LNCaP clone FGC (cell line): Measurements from ENCODE around the gene ZSWIM8.
"Not testable (repeated sequence)": the region's sequence is repeated elsewhere in the genome, so short reads cannot be mapped to it uniquely, and the experiment has no call there.

ENCODE experiments used
- DNase-seq: peaks from one replicate; pipeline ENCODE4 v3.0.0-alpha.2; 2011; ENCODE audit warnings: low read depth
- H3K4me3 ChIP-seq: 2 replicates; pipeline ENCODE4 v1.5.1; 2011; ENCODE audit warnings: mild to moderate bottlenecking, low read depth, low read length, control low read depth
- TF ChIP-seq, protein P1 (sequence below): IDR thresholded peaks from 2 replicates; pipeline ENCODE4 v1.5.1; 2012; ENCODE audit warnings: mild to moderate bottlenecking; ENCODE audit not compliant: control insufficient read depth, insufficient read depth; ENCODE audit errors: extremely low read depth

The ZSWIM8 gene, protein sequence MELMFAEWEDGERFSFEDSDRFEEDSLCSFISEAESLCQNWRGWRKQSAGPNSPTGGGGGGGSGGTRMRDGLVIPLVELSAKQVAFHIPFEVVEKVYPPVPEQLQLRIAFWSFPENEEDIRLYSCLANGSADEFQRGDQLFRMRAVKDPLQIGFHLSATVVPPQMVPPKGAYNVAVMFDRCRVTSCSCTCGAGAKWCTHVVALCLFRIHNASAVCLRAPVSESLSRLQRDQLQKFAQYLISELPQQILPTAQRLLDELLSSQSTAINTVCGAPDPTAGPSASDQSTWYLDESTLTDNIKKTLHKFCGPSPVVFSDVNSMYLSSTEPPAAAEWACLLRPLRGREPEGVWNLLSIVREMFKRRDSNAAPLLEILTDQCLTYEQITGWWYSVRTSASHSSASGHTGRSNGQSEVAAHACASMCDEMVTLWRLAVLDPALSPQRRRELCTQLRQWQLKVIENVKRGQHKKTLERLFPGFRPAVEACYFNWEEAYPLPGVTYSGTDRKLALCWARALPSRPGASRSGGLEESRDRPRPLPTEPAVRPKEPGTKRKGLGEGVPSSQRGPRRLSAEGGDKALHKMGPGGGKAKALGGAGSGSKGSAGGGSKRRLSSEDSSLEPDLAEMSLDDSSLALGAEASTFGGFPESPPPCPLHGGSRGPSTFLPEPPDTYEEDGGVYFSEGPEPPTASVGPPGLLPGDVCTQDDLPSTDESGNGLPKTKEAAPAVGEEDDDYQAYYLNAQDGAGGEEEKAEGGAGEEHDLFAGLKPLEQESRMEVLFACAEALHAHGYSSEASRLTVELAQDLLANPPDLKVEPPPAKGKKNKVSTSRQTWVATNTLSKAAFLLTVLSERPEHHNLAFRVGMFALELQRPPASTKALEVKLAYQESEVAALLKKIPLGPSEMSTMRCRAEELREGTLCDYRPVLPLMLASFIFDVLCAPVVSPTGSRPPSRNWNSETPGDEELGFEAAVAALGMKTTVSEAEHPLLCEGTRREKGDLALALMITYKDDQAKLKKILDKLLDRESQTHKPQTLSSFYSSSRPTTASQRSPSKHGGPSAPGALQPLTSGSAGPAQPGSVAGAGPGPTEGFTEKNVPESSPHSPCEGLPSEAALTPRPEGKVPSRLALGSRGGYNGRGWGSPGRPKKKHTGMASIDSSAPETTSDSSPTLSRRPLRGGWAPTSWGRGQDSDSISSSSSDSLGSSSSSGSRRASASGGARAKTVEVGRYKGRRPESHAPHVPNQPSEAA (N-terminal part only)

DNA sequence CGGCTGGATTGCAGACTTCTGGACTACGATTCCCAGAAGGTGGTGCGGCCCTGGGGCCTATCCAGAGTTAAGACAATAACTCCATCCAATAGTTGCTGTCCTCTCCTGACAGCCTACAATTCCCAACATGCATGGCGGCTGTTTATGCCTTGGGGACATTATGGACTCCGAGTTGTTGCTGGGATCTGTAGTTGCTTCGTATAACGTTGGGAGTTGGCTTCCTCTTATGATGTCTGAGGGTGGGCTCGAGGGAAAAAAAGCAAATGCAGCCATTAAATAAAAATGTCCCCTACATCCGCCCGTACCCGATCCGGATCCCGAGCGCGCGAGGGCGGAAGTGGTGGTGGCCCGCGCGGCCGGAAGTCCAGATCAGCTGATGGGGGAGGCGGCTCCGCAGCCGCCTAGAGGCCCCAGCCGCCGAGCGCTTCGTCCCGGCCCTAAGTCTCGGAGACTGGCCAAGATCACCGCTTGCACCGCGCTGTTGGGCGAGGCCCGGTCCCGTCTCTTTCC lies at the start of gene ZSWIM8:
TSS of gene ZSWIM8 (plus strand) at position 396 of the 510 bp plus-strand sequence. CDS start 273 bp downstream, outside the sequence.
- H3K4me3 ChIP-seq, result peak within 1 kb of the TSS; percentile 89
- peak; percentile 87 for DNase-seq
- TF ChIP-seq, protein P1, sequence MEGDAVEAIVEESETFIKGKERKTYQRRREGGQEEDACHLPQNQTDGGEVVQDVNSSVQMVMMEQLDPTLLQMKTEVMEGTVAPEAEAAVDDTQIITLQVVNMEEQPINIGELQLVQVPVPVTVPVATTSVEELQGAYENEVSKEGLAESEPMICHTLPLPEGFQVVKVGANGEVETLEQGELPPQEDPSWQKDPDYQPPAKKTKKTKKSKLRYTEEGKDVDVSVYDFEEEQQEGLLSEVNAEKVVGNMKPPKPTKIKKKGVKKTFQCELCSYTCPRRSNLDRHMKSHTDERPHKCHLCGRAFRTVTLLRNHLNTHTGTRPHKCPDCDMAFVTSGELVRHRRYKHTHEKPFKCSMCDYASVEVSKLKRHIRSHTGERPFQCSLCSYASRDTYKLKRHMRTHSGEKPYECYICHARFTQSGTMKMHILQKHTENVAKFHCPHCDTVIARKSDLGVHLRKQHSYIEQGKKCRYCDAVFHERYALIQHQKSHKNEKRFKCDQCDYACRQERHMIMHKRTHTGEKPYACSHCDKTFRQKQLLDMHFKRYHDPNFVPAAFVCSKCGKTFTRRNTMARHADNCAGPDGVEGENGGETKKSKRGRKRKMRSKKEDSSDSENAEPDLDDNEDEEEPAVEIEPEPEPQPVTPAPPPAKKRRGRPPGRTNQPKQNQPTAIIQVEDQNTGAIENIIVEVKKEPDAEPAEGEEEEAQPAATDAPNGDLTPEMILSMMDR, result no peak

DNA sequence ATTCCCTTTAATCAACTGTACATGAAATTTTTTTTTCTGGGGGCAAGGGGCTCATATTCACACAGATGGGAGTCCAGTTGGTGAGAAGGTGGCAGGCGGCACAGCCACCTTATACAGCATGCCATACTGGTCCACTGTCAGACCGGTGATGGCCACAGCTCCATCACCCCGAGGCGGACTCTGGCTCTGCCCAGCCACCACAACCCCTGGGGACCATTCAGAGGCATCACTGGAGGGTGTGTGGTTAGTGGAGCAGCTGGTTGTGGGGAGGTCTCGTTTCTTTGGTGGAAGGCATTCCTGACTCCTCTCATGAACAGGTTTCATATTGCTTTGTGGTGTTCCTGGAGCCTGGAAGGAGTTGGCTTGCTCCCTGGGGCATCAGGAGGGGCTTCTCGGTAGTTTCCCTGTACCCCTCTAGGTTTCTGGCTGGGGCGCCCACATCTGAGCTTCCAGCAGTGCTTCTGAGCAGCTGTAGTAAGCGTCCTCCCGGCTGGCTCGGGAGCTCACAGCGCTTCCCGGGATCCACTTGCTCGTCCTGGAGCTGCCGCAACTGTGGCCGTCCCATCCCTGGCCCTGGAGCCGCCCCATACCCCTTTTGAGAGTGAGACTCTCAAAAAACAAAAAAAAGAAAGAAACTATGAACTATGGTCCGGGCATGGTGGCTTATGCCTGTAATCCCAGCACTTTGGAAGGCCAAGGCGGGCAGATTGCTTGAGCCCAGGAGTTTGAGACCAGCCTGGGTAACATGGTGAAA lies 44.7 kb upstream of the ZSWIM8 start:
- DNase-seq, H3K4me3 ChIP-seq: not testable (repeated sequence)

DNA sequence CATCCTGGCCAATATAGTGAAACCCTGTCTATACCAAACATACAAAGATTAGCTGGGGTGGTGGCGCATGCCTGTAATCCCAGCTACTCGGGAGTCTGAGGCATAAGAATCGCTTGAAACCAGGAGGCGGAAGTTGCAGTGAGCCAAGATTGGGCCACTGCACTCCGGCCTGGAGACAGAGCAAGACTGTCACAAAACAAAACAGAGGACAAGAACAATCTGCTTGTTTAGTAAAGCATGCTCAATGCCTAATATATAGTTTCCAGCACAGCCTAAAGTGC lies 43.0 kb upstream of the ZSWIM8 start:
- DNase-seq, result no peak
- TF ChIP-seq, protein P1, result no peak
- no peak overlapping the region for H3K4me3 ChIP-seq

DNA sequence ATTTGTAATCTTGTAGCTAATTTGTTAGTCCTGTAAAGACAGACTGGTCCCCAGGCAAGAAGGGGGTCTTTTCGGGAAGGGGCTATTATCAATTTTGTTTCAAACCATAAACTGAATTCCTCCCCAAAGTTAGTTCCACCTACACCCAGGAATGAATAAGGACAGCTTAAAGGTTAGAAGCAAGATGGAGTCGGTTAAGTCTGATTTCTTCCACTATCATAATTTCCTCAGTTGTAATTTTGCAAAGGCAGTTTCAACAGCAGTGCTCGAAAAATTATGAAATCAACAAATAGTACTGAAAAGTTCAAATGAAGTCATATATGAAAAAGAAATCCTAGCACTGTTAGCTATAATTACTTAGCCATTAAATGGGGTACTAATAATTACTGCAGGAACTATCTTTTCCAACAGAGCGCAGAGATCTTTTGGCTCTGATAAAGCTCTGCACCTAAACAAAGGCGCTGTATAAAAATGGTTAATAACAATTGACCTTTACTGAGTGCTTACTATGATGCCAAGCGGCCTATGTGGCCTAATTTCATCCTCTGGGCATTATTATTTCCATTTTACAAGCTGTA lies 42.0 kb upstream of the ZSWIM8 start:
- peak overlapping the region; percentile 88 for H3K4me3 ChIP-seq
- TF ChIP-seq, protein P1, result no peak
- no peak for DNase-seq

DNA sequence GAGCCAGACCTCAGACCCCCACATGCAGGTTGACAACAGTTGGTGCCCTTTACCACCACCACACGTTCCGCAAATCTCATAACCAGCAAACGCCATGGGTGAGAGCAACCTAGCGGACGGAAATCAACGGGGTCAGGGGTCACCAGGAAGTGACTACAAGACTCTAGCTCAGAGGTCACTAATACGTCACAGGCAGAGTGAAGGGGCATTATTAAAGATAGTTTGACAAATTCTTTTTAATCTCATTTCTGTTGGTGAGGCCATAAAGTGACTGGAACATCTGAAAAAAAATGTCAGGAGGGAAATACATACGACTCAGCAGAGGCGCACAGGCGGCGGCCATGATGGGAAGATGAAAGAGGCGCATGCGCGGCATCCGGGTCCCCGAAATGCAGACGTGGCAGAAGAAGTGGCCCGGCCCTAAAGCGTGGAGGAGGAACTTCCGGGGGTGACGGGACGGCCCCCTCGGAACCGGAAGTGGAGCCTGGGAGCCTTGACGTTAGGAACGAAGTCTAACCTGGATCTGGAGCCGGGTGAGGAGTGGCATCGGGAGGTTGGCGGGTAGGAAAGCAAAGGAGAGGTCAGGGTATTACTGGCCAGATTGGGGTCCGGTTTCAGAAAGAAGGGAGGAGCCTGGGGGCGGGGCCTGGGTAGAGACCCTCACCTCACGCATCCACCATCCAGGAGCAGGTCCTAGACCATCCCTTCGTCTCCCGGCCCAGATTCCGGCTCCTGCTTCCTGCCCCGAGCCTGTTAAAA lies 41.3 kb upstream of the ZSWIM8 start, which contains the start of gene SEC24C:
TSS of gene SEC24C (plus strand) at position 468 of the 759 bp plus-strand sequence. CDS start 2,461 bp downstream, outside the sequence.
- H3K4me3 ChIP-seq, result peak within 1 kb of the TSS; percentile 88
- peak; percentile 87 for DNase-seq
- TF ChIP-seq, protein P1, result no peak

DNA sequence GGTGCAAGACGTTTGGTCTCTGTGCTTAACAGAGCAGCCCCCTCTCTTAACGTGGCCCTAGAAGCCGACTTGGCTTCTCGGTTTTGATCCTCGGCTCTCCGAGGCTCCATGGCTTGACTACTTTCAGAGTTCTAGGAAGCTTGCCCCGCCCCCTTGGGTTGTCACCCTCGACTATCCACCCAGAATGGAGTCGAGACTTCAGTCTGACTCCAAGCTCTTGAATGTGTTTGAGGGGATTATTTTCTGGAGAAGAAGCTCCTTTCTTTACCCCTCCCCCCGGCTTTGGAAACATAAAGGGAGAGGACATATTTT lies 40.8 kb upstream of the ZSWIM8 start:
- TF ChIP-seq, protein P1, result no peak
- H3K4me3 ChIP-seq, result peak overlapping the region; percentile 88
- DNase-seq, result no peak
